Gastroesophageal sphincter (tissue), 4 donors: ENCODE measurements around the gene SYNGR1. TPM values are rescaled to one million over a fixed set of nuclear protein-coding genes. Genes with fewer than 3 reads are reported as not detected.

Experiments
- ATAC-seq: fragments of 150-250 bp; one replicate; pipeline ENCODE4 v1.9.1; 2016; ENCODE audit warnings: mild to moderate bottlenecking, moderate library complexity
- H3K27ac ChIP-seq, 4 donors: fragments of 200-600 bp; sonication (generic) in 3 of 4; 1 replicate in 3 of 4; 2 replicates in 1 of 4; pipeline ENCODE4 v1.5.1; 2016 to 2019
- H3K27me3 ChIP-seq: fragments of 200-600 bp; sonication (generic); one replicate; pipeline ENCODE4 v1.5.1; 2019
- H3K36me3 ChIP-seq, 2 donors: fragments of 200-600 bp; sonication (generic); one replicate each; pipeline ENCODE4 v1.5.1; 2019; ENCODE audit warnings: control low read depth in 1 of 2
- H3K4me1 ChIP-seq, 3 donors: fragments of 200-600 bp; sonication (generic); 1 replicate in 2 of 3; 2 replicates in 1 of 3; pipeline ENCODE4 v1.5.1; 2016 to 2019; ENCODE audit warnings: control low read depth in 2 of 3
- H3K4me3 ChIP-seq, 2 donors: fragments of 200-600 bp; sonication (generic); one replicate each; pipeline ENCODE4 v1.5.1; 2019; ENCODE audit warnings: mild to moderate bottlenecking in 1 of 2, moderate library complexity in 1 of 2
- H3K9me3 ChIP-seq, 3 donors: fragments of 200-600 bp; sonication (generic); one replicate each; pipeline ENCODE4 v1.5.1; 2017 to 2019; ENCODE audit warnings: control low read depth in 2 of 3
- CTCF ChIP-seq, 4 experiments: fragments of 200-600 bp in 2 of 4; fragments of 450-650 bp in 2 of 4; sonication (generic) in 1 of 4; IDR thresholded peaks; one replicate each; pipeline ENCODE4 v1.5.1; 2017 to 2019; ENCODE audit warnings: antibody characterized with exemption in 4 of 4, mild to moderate bottlenecking in 2 of 4, moderate library complexity in 2 of 4
- EP300 ChIP-seq: sonication (generic); formaldehyde crosslinking; IDR thresholded peaks from one replicate; pipeline ENCODE4 v1.6.1; 2017; ENCODE audit warnings: antibody characterized with exemption, mild to moderate bottlenecking
- POLR2A ChIP-seq, 2 donors: fragments of 450-650 bp; IDR thresholded peaks; one replicate each; pipeline ENCODE4 v1.6.1; 2017; ENCODE audit warnings: antibody characterized with exemption in 2 of 2, mild to moderate bottlenecking in 2 of 2, moderate library complexity in 1 of 2
- POLR2AphosphoS5 ChIP-seq: sonication (generic); formaldehyde crosslinking; IDR thresholded peaks from one replicate; pipeline ENCODE4 v1.6.1; 2017; ENCODE audit warnings: antibody characterized with exemption
- WGBS, 2 donors: methylation state at CpG; one replicate each; pipeline ENCODE4 v1.1.5; 2018; ENCODE audit warnings: low coverage in 1 of 2; 5-methylcytosine and 5-hydroxymethylcytosine counted together
- total RNA-seq, 4 donors: library from RNA; depleted of rRNA; stranded (reverse); fragments of >200 nt; gene quantifications; one replicate each; pipeline ENCODE4 v1.1.0, GENCODE V29; 2016

The SYNGR1 gene
- total RNA-seq, 4 donors from 2014 or later: 13.3 to 34.2 (median 20.1) TPM

GRCh38 chr22:39303358-39303757 lies 46.4 kb upstream of the SYNGR1 start:
- no peak overlapping the region for H3K4me3 ChIP-seq
- ATAC-seq: no peak
- WGBS, 2 donors: 87 to 90% methylated on average over 3 to 10 of the region's 11 CpGs
- H3K9me3 ChIP-seq: no peaks in the 10 kb centered on the region
- peaks cover 0 to 29% (median 13%) of the 10 kb centered on the region in 3 donors for H3K4me1 ChIP-seq
- no peaks in the 10 kb centered on the region for H3K36me3 ChIP-seq
- no peak overlapping the region for H3K27ac ChIP-seq
- no peaks in the 10 kb centered on the region for H3K27me3 ChIP-seq
- no peak for TF ChIP-seq EP300
- no peak for TF ChIP-seq CTCF (IDR thresholded peaks at IDR 0.05)
- TF ChIP-seq POLR2AphosphoS5: no peak
- TF ChIP-seq POLR2A (IDR thresholded peaks at IDR 0.05): no peak

GRCh38 chr22:39303892-39304671 lies 45.7 kb upstream of the SYNGR1 start:
- H3K36me3 ChIP-seq: no peaks in the 10 kb centered on the region
- no peak overlapping the region for H3K27ac ChIP-seq
- WGBS, 2 donors: 77% methylated on average over 7 of the region's 16 CpGs; no CpG with 5 or more reads in 1 of the 2 donors
- no peak for ATAC-seq
- no peak overlapping the region for H3K4me3 ChIP-seq
- no peaks in the 10 kb centered on the region for H3K27me3 ChIP-seq
- peaks cover 0 to 31% (median 14%) of the 10 kb centered on the region in 3 donors for H3K4me1 ChIP-seq
- no peak for TF ChIP-seq POLR2AphosphoS5
- TF ChIP-seq CTCF (IDR thresholded peaks at IDR 0.05): no peak
- TF ChIP-seq EP300: no peak
- no peak for TF ChIP-seq POLR2A (IDR thresholded peaks at IDR 0.05)
- H3K9me3 ChIP-seq: no peaks in the 10 kb centered on the region

- Histone ChIP-seq H3K9me3 (no peaks in the 10 kb centered on the region), H3K27ac (peak overlapping the region in 1 of 4 donors; percentile 16), H3K4me3 (no peak overlapping the region), H3K27me3 (no peaks in the 10 kb centered on the region), H3K4me1 (peaks cover 0 to 31% (median 13%) of the 10 kb centered on the region in 3 donors), H3K36me3 (peaks cover 0 to 6% of the 10 kb centered on the region in 2 donors)
- no CpG with 5 or more reads among the region's 14 CpGs for WGBS, 2 donors
- ATAC-seq: no peak
- TF ChIP-seq POLR2AphosphoS5 (no peak), EP300 (no peak), CTCF (IDR thresholded peaks at IDR 0.05) (peak in 1 of 4 experiments; percentile 42), POLR2A (IDR thresholded peaks at IDR 0.05) (no peak)
Observed at GRCh38 chr22:39306456-39307361, 43.1 kb upstream of the SYNGR1 start.

- peak overlapping the region in 3 of 4 donors; percentile 75 to 82 (median 79) for H3K27ac ChIP-seq
- H3K36me3 ChIP-seq: peaks cover 0 to 26% of the 10 kb centered on the region in 2 donors
- no peaks in the 10 kb centered on the region for H3K27me3 ChIP-seq
- peaks cover 0 to 33% (median 13%) of the 10 kb centered on the region in 3 donors for H3K4me1 ChIP-seq
- peak; percentile 88 for ATAC-seq
- no peaks in the 10 kb centered on the region for H3K9me3 ChIP-seq
- TF ChIP-seq POLR2A (IDR thresholded peaks at IDR 0.05) (no peak), CTCF (IDR thresholded peaks at IDR 0.05) (peak in 1 of 4 experiments; percentile 16), POLR2AphosphoS5 (peak; percentile 86)
- 27 to 56% methylated on average over 3 to 23 of the region's 24 CpGs for WGBS, 2 donors
- H3K4me3 ChIP-seq: peak overlapping the region in 1 of 2 donors; percentile 32
Observed at GRCh38 chr22:39308614-39309363, 41.0 kb upstream of the SYNGR1 start.
